GM23338 (cell line): Measurements from ENCODE around the gene LYSMD3. TPM values are rescaled to one million over a fixed set of nuclear protein-coding genes. Genes with fewer than 3 reads are reported as not detected.

Experiments
- ATAC-seq: fragments of 200-7000 bp; cut with Tn5 transposase; 3 replicates; pipeline ENCODE4 v1.9.1; 2020
- DNase-seq: peaks from one replicate; pipeline ENCODE4 v3.0.0-alpha.2; 2015; ENCODE audit warnings: low spot score
- H2AFZ ChIP-seq: fragments of 200-600 bp; sonication (generic); 2 replicates; pipeline ENCODE4 v1.8.0; 2016; ENCODE audit warnings: antibody characterized with exemption, mild to moderate bottlenecking, moderate library complexity
- H3F3A ChIP-seq: fragments of 200-600 bp; sonication (generic); replicated peaks from 2 replicates; pipeline ENCODE4 v1.8.0; 2017; ENCODE audit warnings: antibody characterized with exemption, mixed run types, low read depth
- H3K27ac ChIP-seq: fragments of 200-600 bp; sonication (generic); 2 replicates; pipeline ENCODE4 v1.6.1; 2016; ENCODE audit warnings: low read depth
- H3K27me3 ChIP-seq: fragments of 200-600 bp; sonication (generic); 2 replicates; pipeline ENCODE4 v1.8.0; 2016; ENCODE audit warnings: mild to moderate bottlenecking, mixed run types, moderate library complexity; ENCODE audit not compliant: insufficient read depth
- H3K36me3 ChIP-seq: fragments of 200-600 bp; sonication (generic); 2 replicates; pipeline ENCODE4 v1.8.0; 2016; ENCODE audit warnings: mild to moderate bottlenecking; ENCODE audit not compliant: insufficient read depth
- H3K4me1 ChIP-seq: fragments of 200-600 bp; sonication (generic); 2 replicates; pipeline ENCODE4 v1.8.0; 2016; ENCODE audit warnings: mild to moderate bottlenecking, moderate library complexity; ENCODE audit not compliant: insufficient read depth
- H3K4me2 ChIP-seq: fragments of 200-600 bp; sonication (generic); 2 replicates; pipeline ENCODE4 v1.7.1; 2017; ENCODE audit warnings: mixed run types
- H3K4me3 ChIP-seq: fragments of 200-600 bp; sonication (generic); 2 replicates; pipeline ENCODE4 v1.6.1; 2016; ENCODE audit warnings: mixed run types
- H3K79me2 ChIP-seq: fragments of 200-600 bp; sonication (generic); replicated peaks from 2 replicates; pipeline ENCODE4 v1.8.0; 2017; ENCODE audit warnings: mild to moderate bottlenecking; ENCODE audit not compliant: insufficient read depth
- H3K9me2 ChIP-seq: fragments of 200-600 bp; sonication (generic); 2 replicates; pipeline ENCODE4 v1.8.0; 2017; ENCODE audit not compliant: insufficient read depth
- H4K20me1 ChIP-seq: fragments of 200-600 bp; sonication (generic); replicated peaks from 2 replicates; pipeline ENCODE4 v1.8.0; 2017; ENCODE audit warnings: mild to moderate bottlenecking; ENCODE audit not compliant: insufficient read depth
- H3K27ac Mint-ChIP-seq: 2 replicates; pipeline ENCODE4 v1.8.0; 2020; ENCODE audit warnings: inconsistent platforms, mild to moderate bottlenecking, moderate library complexity, mixed read lengths
- H3K27me3 Mint-ChIP-seq: 3 replicates; pipeline ENCODE4 v1.8.0; 2022; ENCODE audit warnings: low read depth, mild to moderate bottlenecking, moderate library complexity, mixed read lengths, inconsistent platforms; ENCODE audit not compliant: insufficient read depth, poor library complexity
- H3K36me3 Mint-ChIP-seq: 3 replicates; pipeline ENCODE4 v1.8.0; 2021; ENCODE audit warnings: low read depth, mild to moderate bottlenecking, inconsistent platforms, moderate library complexity, mixed read lengths
- H3K4me1 Mint-ChIP-seq: 3 replicates; pipeline ENCODE4 v1.8.0; 2020; ENCODE audit warnings: mild to moderate bottlenecking, inconsistent platforms, mixed read lengths
- H3K4me3 Mint-ChIP-seq: 3 replicates; pipeline ENCODE4 v1.8.0; 2021; ENCODE audit warnings: moderate library complexity, mild to moderate bottlenecking, inconsistent platforms, mixed read lengths
- H3K9me3 Mint-ChIP-seq: 3 replicates; pipeline ENCODE4 v1.8.0; 2020; ENCODE audit warnings: moderate library complexity, mild to moderate bottlenecking, inconsistent platforms, mixed read lengths
- CREB1 ChIP-seq: fragments of 250-450 bp; sonication (Bioruptor Pico); IDR thresholded peaks from 2 replicates; pipeline ENCODE4 v1.5.0; 2020; ENCODE audit warnings: low read depth, mild to moderate bottlenecking, moderate library complexity
- EZH2 ChIP-seq: fragments of 200-600 bp; sonication (generic); IDR thresholded peaks from one replicate; pipeline ENCODE4 v1.8.0; 2017; ENCODE audit warnings: antibody characterized with exemption, mild to moderate bottlenecking, low read depth; ENCODE audit not compliant: unreplicated experiment
- JUNB ChIP-seq: IDR thresholded peaks from one replicate; pipeline ENCODE4 v1.6.1; 2016; ENCODE audit warnings: antibody characterized with exemption; ENCODE audit not compliant: unreplicated experiment
- NANOG ChIP-seq: IDR thresholded peaks from 2 replicates; pipeline ENCODE4 v1.6.1; 2016; ENCODE audit warnings: antibody characterized with exemption, borderline replicate concordance
- STAT1 ChIP-seq: IDR thresholded peaks from one replicate; pipeline ENCODE4 v1.6.1; 2016; ENCODE audit warnings: antibody characterized with exemption; ENCODE audit not compliant: unreplicated experiment
- ZNF331 ChIP-seq: fragments of 250-450 bp; sonication (Bioruptor Pico); IDR thresholded peaks from 2 replicates; pipeline ENCODE4 v1.5.0; 2020; ENCODE audit warnings: low read depth, mild to moderate bottlenecking, moderate library complexity
- polyA plus RNA-seq: library from polyadenylated mRNA; unstranded; fragments of >200 nt; fragmentation: Nextera tagmentation; extraction: Ambion mirVana; gene quantifications from 2 replicates; pipeline ENCODE4 v1.2.1, GENCODE V29; 2016
- total RNA-seq: library from RNA; depleted of rRNA; stranded (reverse); fragments of >200 nt; shearing (Covaris generic); gene quantifications from 2 replicates; pipeline ENCODE4 v1.2.3, GENCODE V29; 2014
- TF ChIP-seq, protein P1 (sequence below): fragments of 250-450 bp; sonication (Bioruptor Pico); IDR thresholded peaks from 2 replicates; pipeline ENCODE4 v1.5.0; 2020; ENCODE audit warnings: mild to moderate bottlenecking, moderate library complexity
- TF ChIP-seq, protein P2 (sequence below): IDR thresholded peaks from 2 replicates; pipeline ENCODE4 v1.6.1; 2016; ENCODE audit warnings: antibody characterized with exemption

The LYSMD3 gene
- total and polyA plus RNA-seq, 2 experiments from 2014 or later = 10.7 to 19.6 TPM

DNA sequence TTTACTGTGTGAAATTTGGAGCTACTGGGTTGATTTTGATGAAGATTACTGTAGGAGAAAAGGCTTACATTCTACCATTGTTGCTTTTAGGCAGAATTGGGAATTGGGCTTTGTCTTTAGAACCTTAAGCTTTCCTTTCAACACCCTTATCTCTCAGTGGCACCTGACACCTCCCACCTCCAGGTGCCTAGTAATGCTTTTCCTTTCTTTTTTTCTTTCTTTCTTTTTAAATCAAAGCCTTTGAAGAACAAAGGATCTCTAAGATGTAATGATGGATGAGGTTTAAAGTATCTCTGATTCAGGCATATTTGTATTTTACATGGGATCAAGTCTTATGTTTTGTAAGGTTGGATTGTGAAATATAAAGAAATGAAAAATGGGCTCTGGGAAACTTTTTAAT lies 26.3 kb upstream of the LYSMD3 start:
- H3K27ac Mint-ChIP-seq = no peak overlapping the region
- Histone ChIP-seq H3F3A (no peaks in the 10 kb centered on the region), H3K36me3 (no peaks in the 10 kb centered on the region), H2AFZ (no peak overlapping the region), H3K4me2 (peak overlapping the region; percentile 81), H3K79me2 (peaks cover 17% of the 10 kb centered on the region), H3K27me3 (no peaks in the 10 kb centered on the region), H3K4me1 (peaks cover 56% of the 10 kb centered on the region), H4K20me1 (no peaks in the 10 kb centered on the region), H3K27ac (no peak overlapping the region; the same call in 1 of the 2 replicates), H3K4me3 (no peak overlapping the region), H3K9me2 (no peaks in the 10 kb centered on the region)
- no peak for TF ChIP-seq JUNB
- H3K36me3 Mint-ChIP-seq = no peaks in the 10 kb centered on the region; the same call in 2 of the 3 replicates
- no peaks in the 10 kb centered on the region; the same call in 2 of the 3 replicates for H3K9me3 Mint-ChIP-seq
- H3K27me3 Mint-ChIP-seq = peaks cover 9% of the 10 kb centered on the region
- no peak overlapping the region for H3K4me3 Mint-ChIP-seq
- ATAC-seq (no peak), DNase-seq (no peak)
- H3K4me1 Mint-ChIP-seq = peaks cover 52% of the 10 kb centered on the region

DNA sequence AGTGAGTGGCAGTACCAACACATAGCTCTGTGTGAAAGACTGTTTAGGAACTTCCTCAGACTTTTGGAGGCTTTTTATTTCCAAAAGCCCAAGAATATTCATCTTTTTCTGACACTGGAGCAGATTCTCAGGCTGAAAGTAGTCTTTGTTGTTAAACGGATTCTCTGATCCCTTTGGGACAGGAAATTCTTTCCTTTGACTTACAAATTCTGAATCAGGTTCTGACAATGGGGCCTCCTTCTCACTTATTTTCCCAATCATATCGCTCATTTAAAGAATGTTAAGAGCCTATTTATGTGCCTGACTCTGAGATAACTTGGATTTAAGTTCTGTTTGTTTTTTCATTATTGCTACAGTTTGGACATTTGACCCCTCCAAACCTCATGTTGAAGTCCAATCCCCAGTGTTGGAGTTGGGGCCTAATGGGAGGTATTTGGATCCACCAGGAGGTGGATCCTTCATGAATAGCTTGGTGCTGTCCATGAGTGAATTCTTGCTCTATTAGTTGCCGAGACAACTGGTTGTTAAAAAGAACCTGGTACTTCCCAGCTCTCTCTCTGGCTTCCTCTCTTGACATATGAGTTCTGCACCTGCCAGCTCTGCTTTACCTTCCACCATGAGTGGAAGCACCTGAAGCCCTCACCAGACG lies 25.1 kb upstream of the LYSMD3 start:
- peaks cover 9% of the 10 kb centered on the region for H3K27me3 Mint-ChIP-seq
- Histone ChIP-seq H3K4me1 (peaks cover 44% of the 10 kb centered on the region), H3K79me2 (peaks cover 5% of the 10 kb centered on the region), H3K9me2 (no peaks in the 10 kb centered on the region), H3K27me3 (no peaks in the 10 kb centered on the region), H2AFZ (no peak overlapping the region), H4K20me1 (no peaks in the 10 kb centered on the region), H3F3A (no peaks in the 10 kb centered on the region), H3K4me2 (peak overlapping the region; percentile 81), H3K36me3 (no peaks in the 10 kb centered on the region), H3K27ac (peak overlapping the region; percentile 76), H3K4me3 (peak overlapping the region; percentile 6; the same call in 1 of the 2 replicates)
- no peaks in the 10 kb centered on the region; the same call in 2 of the 3 replicates for H3K9me3 Mint-ChIP-seq
- peak overlapping the region; percentile 27; the same call in 1 of the 2 replicates for H3K27ac Mint-ChIP-seq
- no peaks in the 10 kb centered on the region; the same call in 2 of the 3 replicates for H3K36me3 Mint-ChIP-seq
- TF ChIP-seq STAT1 (no peak), NANOG (peak; percentile 44; the same call in 1 of the 2 replicates), JUNB (no peak), ZNF331 (CRISPR knock-in tag) (no peak), CREB1 (CRISPR knock-in tag) (no peak), EZH2 (no peak)
- TF ChIP-seq, protein P1, sequence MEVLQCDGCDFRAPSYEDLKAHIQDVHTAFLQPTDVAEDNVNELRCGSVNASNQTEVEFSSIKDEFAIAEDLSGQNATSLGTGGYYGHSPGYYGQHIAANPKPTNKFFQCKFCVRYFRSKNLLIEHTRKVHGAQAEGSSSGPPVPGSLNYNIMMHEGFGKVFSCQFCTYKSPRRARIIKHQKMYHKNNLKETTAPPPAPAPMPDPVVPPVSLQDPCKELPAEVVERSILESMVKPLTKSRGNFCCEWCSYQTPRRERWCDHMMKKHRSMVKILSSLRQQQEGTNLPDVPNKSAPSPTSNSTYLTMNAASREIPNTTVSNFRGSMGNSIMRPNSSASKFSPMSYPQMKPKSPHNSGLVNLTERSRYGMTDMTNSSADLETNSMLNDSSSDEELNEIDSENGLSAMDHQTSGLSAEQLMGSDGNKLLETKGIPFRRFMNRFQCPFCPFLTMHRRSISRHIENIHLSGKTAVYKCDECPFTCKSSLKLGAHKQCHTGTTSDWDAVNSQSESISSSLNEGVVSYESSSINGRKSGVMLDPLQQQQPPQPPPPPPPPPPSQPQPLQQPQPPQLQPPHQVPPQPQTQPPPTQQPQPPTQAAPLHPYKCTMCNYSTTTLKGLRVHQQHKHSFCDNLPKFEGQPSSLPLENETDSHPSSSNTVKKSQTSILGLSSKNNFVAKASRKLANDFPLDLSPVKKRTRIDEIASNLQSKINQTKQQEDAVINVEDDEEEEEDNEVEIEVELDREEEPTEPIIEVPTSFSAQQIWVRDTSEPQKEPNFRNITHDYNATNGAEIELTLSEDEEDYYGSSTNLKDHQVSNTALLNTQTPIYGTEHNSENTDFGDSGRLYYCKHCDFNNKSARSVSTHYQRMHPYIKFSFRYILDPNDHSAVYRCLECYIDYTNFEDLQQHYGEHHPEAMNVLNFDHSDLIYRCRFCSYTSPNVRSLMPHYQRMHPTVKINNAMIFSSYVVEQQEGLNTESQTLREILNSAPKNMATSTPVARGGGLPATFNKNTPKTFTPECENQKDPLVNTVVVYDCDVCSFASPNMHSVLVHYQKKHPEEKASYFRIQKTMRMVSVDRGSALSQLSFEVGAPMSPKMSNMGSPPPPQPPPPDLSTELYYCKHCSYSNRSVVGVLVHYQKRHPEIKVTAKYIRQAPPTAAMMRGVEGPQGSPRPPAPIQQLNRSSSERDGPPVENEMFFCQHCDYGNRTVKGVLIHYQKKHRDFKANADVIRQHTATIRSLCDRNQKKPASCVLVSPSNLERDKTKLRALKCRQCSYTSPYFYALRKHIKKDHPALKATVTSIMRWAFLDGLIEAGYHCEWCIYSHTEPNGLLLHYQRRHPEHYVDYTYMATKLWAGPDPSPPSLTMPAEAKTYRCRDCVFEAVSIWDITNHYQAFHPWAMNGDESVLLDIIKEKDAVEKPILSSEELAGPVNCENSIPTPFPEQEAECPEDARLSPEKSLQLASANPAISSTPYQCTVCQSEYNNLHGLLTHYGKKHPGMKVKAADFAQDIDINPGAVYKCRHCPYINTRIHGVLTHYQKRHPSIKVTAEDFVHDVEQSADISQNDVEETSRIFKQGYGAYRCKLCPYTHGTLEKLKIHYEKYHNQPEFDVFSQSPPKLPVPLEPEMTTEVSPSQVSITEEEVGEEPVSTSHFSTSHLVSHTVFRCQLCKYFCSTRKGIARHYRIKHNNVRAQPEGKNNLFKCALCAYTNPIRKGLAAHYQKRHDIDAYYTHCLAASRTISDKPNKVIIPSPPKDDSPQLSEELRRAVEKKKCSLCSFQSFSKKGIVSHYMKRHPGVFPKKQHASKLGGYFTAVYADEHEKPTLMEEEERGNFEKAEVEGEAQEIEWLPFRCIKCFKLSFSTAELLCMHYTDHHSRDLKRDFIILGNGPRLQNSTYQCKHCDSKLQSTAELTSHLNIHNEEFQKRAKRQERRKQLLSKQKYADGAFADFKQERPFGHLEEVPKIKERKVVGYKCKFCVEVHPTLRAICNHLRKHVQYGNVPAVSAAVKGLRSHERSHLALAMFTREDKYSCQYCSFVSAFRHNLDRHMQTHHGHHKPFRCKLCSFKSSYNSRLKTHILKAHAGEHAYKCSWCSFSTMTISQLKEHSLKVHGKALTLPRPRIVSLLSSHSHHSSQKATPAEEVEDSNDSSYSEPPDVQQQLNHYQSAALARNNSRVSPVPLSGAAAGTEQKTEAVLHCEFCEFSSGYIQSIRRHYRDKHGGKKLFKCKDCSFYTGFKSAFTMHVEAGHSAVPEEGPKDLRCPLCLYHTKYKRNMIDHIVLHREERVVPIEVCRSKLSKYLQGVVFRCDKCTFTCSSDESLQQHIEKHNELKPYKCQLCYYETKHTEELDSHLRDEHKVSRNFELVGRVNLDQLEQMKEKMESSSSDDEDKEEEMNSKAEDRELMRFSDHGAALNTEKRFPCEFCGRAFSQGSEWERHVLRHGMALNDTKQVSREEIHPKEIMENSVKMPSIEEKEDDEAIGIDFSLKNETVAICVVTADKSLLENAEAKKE (CRISPR knock-in tag) = peak; percentile 58; the same call in 1 of the 2 replicates
- TF ChIP-seq, protein P2, sequence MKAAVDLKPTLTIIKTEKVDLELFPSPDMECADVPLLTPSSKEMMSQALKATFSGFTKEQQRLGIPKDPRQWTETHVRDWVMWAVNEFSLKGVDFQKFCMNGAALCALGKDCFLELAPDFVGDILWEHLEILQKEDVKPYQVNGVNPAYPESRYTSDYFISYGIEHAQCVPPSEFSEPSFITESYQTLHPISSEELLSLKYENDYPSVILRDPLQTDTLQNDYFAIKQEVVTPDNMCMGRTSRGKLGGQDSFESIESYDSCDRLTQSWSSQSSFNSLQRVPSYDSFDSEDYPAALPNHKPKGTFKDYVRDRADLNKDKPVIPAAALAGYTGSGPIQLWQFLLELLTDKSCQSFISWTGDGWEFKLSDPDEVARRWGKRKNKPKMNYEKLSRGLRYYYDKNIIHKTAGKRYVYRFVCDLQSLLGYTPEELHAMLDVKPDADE = no peak
- peak overlapping the region; percentile 24; the same call in 1 of the 3 replicates for H3K4me3 Mint-ChIP-seq
- no peak for ATAC-seq
- H3K4me1 Mint-ChIP-seq = peaks cover 46% of the 10 kb centered on the region
- DNase-seq = peak; percentile 68
